Fibroblast of villous mesenchyme (primary cell): ENCODE measurements around the gene MGRN1. TPM values are rescaled to one million over a fixed set of nuclear protein-coding genes. Genes with fewer than 3 reads are reported as not detected.

Experiments
- DNase-seq: peaks from one replicate; pipeline ENCODE4 v3.0.0-alpha.2; 2010; ENCODE audit warnings: low read depth
- H3K4me3 ChIP-seq: 2 replicates; pipeline ENCODE4 v1.5.1; 2011; ENCODE audit warnings: low read depth, mild to moderate bottlenecking, low read length
- CTCF ChIP-seq: IDR thresholded peaks from 2 replicates; pipeline ENCODE4 v1.5.1; 2012; ENCODE audit warnings: low read depth, mild to moderate bottlenecking, low read length; ENCODE audit not compliant: insufficient read depth
- total RNA-seq: library from RNA; depleted of rRNA; stranded (reverse); fragments of >200 nt; gene quantifications from 2 replicates; pipeline ENCODE4 v1.2.3, GENCODE V29; 2012

The MGRN1 gene
- total RNA-seq, 1 donor = 43.2 TPM

DNA sequence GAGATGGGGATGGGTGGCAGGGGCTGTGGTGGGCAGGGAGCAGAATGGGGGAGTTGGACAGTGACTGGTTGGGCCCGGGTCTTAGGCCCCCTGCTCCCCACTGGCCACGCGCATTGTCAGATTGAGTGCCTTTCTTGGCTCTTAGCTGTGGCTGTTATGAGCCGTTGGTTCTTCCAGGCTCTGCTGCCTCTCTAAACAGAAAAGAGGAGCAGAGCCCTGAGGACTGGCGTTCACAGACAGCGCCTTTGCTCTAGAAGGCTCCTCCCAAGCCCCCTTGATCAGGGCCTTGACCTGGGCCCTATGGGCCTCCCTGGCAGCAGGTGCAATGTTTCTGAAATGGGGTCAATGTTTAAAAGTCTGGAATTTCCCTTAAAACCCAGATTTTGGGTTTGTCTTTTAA lies 54.0 kb downstream of the MGRN1 start:
- DNase-seq = no peak
- TF ChIP-seq CTCF = no peak
- H3K4me3 ChIP-seq = no peak overlapping the region

- no peak for DNase-seq
- no peak for TF ChIP-seq CTCF
- peak overlapping the region; percentile 48 for H3K4me3 ChIP-seq
Observed at GRCh38 chr16:4679156-4679849, 54.7 kb downstream of the MGRN1 start.

DNA sequence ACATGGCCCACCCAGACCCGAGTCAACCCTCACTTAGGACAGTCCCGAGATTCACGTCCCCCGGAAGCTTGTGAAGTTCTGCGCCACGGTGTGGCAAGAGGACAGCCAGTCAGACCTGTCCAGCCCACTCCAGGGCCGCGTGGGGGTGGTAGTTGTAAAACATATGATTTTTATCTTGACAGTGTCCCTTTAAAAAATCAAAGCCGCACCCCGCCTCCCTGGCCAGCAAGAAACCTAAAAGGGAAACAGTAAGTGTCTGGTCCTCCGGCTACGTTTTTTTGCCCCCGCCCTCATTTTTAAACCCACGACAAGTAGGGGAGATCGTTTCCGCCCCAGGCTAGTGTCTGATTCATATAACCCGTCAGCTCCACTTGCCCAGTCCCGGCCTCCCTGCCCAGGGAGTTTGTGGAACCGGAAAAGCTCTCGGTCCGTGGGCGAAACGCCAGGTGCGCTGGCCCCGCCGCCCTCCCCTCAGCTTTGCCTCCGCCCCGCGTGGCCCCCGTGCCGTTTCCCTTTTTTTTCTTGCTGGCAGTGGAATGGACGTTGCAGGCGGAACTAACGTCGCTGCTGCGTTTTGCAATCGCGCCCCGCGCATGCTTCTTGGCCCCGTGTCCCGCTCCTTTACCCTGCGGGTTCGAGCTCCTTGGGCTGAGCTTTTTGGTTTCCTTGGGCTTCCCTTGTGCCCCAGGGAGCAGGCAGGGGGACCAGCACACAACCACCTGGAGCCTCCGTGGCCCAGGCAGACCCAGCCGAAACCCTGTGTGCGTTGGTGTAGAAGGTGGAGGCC lies 55.4 kb downstream of the MGRN1 start:
- peak overlapping the region; percentile 48 for H3K4me3 ChIP-seq
- peak; percentile 86 for DNase-seq
- TF ChIP-seq CTCF = no peak

DNA sequence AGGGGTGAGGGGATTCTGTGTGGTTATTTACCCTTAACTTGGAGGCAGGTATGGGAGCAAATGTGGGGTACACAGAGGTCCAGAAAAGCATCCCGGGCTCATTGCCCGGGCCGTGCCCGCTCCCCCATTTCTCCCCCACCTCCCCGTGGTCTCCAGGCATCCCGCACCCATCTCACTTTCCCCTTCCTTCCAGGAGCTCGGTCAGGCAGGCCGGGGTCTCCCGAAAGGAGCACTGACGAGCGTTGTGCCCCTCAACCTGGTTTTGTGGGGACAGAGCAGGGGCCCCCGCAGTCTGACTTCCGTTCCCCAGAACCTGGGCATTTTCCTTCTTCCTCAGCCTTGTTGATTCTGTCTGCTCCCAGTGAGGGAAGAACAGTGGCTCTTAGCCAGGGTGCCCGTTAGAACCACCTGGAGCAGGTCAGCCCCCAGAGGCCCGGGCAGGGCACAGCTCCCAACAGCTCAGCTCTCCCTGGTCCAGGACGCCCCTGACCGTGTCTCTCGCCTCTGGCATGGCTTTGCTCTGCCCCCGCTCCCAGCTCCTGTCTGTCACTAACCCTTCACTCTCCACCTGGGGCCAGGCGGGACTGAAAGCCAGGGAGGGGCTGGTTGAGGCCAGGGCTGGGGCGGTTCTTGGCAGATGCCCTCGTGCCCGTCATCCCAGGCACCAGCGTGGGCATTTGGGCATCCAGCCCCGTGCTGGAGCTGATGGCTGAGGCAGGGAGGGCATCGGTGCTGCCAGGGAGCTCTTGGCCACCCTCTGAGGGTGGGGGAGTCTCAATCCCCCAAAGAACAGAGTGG lies 56.2 kb downstream of the MGRN1 start:
- no peak for DNase-seq
- no peak for TF ChIP-seq CTCF
- peak overlapping the region; percentile 48 for H3K4me3 ChIP-seq

DNA sequence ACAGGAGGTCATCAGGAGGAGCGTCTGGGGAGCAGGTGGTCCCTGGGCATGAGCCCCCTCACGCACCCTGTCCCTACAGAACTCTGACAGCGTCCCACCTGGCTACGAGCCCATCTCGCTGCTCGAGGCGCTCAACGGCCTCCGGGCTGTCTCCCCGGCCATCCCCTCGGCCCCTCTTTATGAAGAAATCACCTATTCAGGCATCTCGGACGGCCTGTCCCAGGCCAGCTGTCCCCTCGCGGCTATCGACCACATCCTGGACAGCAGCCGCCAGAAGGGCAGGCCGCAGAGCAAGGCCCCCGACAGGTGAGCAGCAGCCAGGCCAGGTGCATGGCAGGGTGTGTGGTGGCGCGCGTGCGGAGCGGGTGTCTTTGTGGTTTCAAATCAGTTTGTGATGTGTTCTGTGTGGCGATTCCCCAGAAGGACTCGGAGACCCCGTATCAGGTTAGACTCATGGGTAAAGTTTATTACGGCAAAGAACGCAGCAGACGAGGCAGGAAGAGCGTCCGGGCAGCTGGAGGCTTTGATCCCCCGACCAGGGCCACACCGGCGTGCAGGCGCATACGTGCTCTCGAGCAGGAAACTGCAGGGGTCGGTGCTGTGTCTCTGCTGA lies 57.0 kb downstream of the MGRN1 start:
- TF ChIP-seq CTCF = no peak
- no peak for DNase-seq
- H3K4me3 ChIP-seq = no peak overlapping the region

DNA sequence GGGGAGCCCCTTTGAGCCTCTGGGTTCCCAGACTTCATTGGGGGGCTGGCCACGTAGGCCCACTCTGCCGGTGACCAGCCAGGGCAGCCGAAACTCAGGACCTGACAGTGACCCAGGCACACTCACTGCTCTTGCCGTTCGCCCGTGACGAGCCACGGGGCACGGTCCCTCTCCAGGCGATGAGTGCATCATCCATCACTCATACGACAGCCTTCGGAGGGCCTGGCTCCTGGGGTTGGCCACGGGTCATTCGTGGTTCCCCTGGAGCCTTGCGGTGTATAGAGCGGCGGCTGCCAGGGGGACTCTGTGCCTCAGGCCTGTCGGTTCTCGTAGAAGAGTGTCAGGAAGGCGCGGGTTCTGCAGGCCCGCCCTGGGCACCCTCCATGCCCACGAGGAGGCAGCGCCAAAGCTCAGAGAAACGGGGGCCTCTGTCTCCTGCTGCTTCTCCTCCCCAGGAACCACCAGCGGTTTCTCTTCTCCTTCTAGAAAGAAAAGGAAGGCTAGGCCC lies 57.5 kb downstream of the MGRN1 start:
- H3K4me3 ChIP-seq = no peak overlapping the region
- DNase-seq = no peak
- TF ChIP-seq CTCF = no peak
